Kidney (tissue), 14 donors: Measurements from ENCODE around the gene YBX2. TPM values are rescaled to one million over a fixed set of nuclear protein-coding genes. Genes with fewer than 3 reads are reported as not detected.

Source experiments
- DNase-seq, 5 donors: peaks; one replicate each; pipeline ENCODE4 v3.0.0-alpha.2; 2013 to 2020
- FAIRE-seq: peaks from 2 replicates; lab custom pipeline; 2012; peaks lifted over from hg19 to GRCh38; lab: Jason Lieb, UNC
- H3K27ac ChIP-seq, 2 donors: one replicate each; pipeline ENCODE4 v1.7.0; 2013; ENCODE audit warnings: low read depth in 2 of 2, low read length in 2 of 2, inconsistent platforms in 1 of 2
- H3K27me3 ChIP-seq: one replicate; pipeline ENCODE4 v1.7.1; 2013; ENCODE audit warnings: low read length, inconsistent platforms; ENCODE audit not compliant: control insufficient read depth, insufficient read depth
- H3K36me3 ChIP-seq, 3 donors: one replicate each; pipeline versions ENCODE4 v1.7.0 to v1.7.1; 2013; ENCODE audit warnings: low read length in 3 of 3, control low read depth in 1 of 3, inconsistent platforms in 1 of 3; ENCODE audit not compliant: insufficient read depth in 3 of 3, control insufficient read depth in 2 of 3
- H3K4me1 ChIP-seq, 3 donors: one replicate each; pipeline versions ENCODE4 v1.7.0 to v1.7.1; 2013; ENCODE audit warnings: low read length in 3 of 3, inconsistent platforms in 1 of 3, low read depth in 1 of 3; ENCODE audit not compliant: control insufficient read depth in 2 of 3, insufficient read depth in 2 of 3
- H3K4me3 ChIP-seq, 3 donors: one replicate each; pipeline versions ENCODE4 v1.7.0 to v1.8.1; 2013; ENCODE audit warnings: low read length in 3 of 3, control low read depth in 1 of 3, inconsistent platforms in 1 of 3
- H3K9ac ChIP-seq, 3 donors: one replicate each; pipeline versions ENCODE4 v1.7.0 to v1.7.1; 2013; ENCODE audit warnings: low read length in 3 of 3, control low read depth in 1 of 3, inconsistent platforms in 1 of 3
- H3K9me3 ChIP-seq, 3 donors: one replicate each; pipeline versions ENCODE4 v1.7.0 to v1.7.1; 2013; ENCODE audit warnings: low read length in 3 of 3, control low read depth in 1 of 3, inconsistent platforms in 1 of 3; ENCODE audit not compliant: control insufficient read depth in 2 of 3, insufficient read depth in 1 of 3
- CTCF ChIP-seq: IDR thresholded peaks from 3 replicates; pipeline ENCODE4 v1.5.1; 2012; ENCODE audit warnings: mild to moderate bottlenecking, moderate library complexity, borderline replicate concordance; ENCODE audit not compliant: insufficient read depth; ENCODE audit errors: extremely low read depth
- intact Hi-C: fragments of 100-400 bp; cut with DNase I; formaldehyde crosslinking; loops from one replicate; pipeline ENCODE4 v1.11.1; 2022
- polyA plus RNA-seq: library from polyadenylated mRNA; stranded (reverse); fragments of 350-450 nt; fragmentation: Illumina TruSeq; extraction: RNeasy Lipid Tissue Mini Kit (QIAGEN cat#74804); gene quantifications from one replicate; pipeline ENCODE4 v1.2.3, GENCODE V29; 2014; ENCODE audit warnings: low read depth, low replicate concordance; ENCODE audit not compliant: insufficient read depth
- total RNA-seq: library from RNA; stranded (reverse); fragmentation: NEBNext Ultra II Directional; extraction: Animal tissue kit (Norgen Biotek cat#: 25700); gene quantifications from one replicate; pipeline ENCODE4 v1.2.1, GENCODE V29; 2021
- donor health status: control.
- donor health status: control.
- donor health status: control.
- donor health status: control.
- donor health status: control.
- donor health status: DM: yes; HTN: yes; CAD: no.
- donor health status: Normal renal cell carcinoma (clear cell type).

The YBX2 gene
- total and polyA plus RNA-seq, 2 donors from 2014 or later: 1.3 to 3.3 TPM

GRCh38 chr17:7307686-7308624 lies 13.5 kb upstream of the YBX2 start:
- peaks cover 7 to 30% (median 27%) of the 10 kb centered on the region in 3 donors for H3K36me3 ChIP-seq
- peak in 3 of 5 donors; percentile 48 to 92 (median 79) for DNase-seq
- intact Hi-C loops: no loop called here
- H3K27ac ChIP-seq: peak overlapping the region; percentile 96 to 98
- H3K4me1 ChIP-seq: peaks cover 0 to 13% (median 0%) of the 10 kb centered on the region in 3 donors
- H3K9me3 ChIP-seq: no peaks in the 10 kb centered on the region
- H3K9ac ChIP-seq: peak overlapping the region; percentile 57 to 94 (median 92)
- H3K27me3 ChIP-seq: no peaks in the 10 kb centered on the region
- FAIRE-seq: no peak
- no peak for TF ChIP-seq CTCF
- peak overlapping the region; percentile 80 to 95 (median 91) for H3K4me3 ChIP-seq

- no peak for TF ChIP-seq CTCF
- Histone ChIP-seq H3K27ac (peak within 1 kb of the TSS; percentile 98), H3K9me3 (no peaks in the 10 kb centered on the region), H3K27me3 (no peaks in the 10 kb centered on the region), H3K9ac (peak within 1 kb of the TSS; percentile 73 to 94 (median 92)), H3K4me3 (peak within 1 kb of the TSS; percentile 80 to 95 (median 91)), H3K4me1 (peaks cover 0 to 9% (median 0%) of the 10 kb centered on the region in 3 donors), H3K36me3 (peaks cover 7 to 23% (median 23%) of the 10 kb centered on the region in 3 donors)
- DNase-seq: peak; percentile 100
- peak; percentile 44 for FAIRE-seq
- intact Hi-C loops: no loop called here
These were observed 12.7 kb upstream of the YBX2 start, which contains the start of gene EIF5A for GRCh38 chr17:7306911-7307685. EIF5A (plus strand) TSS chr17:7307628; CDS start chr17:7309636, 2,008 bp downstream.

DNA sequence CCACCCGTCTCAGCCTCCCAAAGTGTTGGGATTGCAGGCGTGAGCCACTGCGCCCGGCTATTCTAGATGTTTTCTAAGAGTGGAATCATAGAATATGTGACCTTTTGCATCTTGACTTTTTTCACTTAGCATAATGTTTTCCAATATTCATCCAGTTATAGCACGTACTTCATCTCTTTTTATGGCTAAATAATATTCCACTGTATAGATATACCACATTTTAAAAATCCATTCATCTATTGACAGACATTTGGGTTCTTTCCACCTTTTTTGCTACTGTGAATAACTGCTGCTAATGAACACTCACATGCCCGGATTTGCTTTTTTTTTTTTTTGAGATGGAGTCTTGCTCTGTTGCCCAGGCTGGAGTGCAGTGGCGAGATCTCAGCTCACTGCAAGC lies 9.7 kb upstream of the YBX2 start:
- no peak overlapping the region for H3K27ac ChIP-seq
- H3K9me3 ChIP-seq: no peaks in the 10 kb centered on the region
- intact Hi-C loops: no loop called here
- H3K9ac ChIP-seq: no peak overlapping the region
- no peaks in the 10 kb centered on the region for H3K36me3 ChIP-seq
- no peak for FAIRE-seq
- H3K4me1 ChIP-seq: peaks cover 0 to 4% (median 0%) of the 10 kb centered on the region in 3 donors
- H3K27me3 ChIP-seq: no peaks in the 10 kb centered on the region
- TF ChIP-seq CTCF: no peak
- no peak for DNase-seq
- no peak overlapping the region for H3K4me3 ChIP-seq
